NCI-H345 treated with DMSO at 0.1 percent for 48 hours (cell line): ENCODE measurements around the gene FBXL19.
"Not testable (repeated sequence)": the region's sequence is repeated elsewhere in the genome, so short reads cannot be mapped to it uniquely, and the experiment has no call there.

Source experiments
- DNase-seq: peaks from one replicate; lab custom pipeline; 2025; ENCODE audit not compliant: unreplicated experiment; lab: John Stamatoyannopoulos, UW

The FBXL19 gene

GRCh38 chr16:30922420-30922959, 882 bp upstream of the FBXL19 start:
- DNase-seq: peak; percentile 99

- DNase-seq: peak; percentile 99
These were observed 324 bp upstream of the FBXL19 start for GRCh38 chr16:30922960-30923535.

DNA sequence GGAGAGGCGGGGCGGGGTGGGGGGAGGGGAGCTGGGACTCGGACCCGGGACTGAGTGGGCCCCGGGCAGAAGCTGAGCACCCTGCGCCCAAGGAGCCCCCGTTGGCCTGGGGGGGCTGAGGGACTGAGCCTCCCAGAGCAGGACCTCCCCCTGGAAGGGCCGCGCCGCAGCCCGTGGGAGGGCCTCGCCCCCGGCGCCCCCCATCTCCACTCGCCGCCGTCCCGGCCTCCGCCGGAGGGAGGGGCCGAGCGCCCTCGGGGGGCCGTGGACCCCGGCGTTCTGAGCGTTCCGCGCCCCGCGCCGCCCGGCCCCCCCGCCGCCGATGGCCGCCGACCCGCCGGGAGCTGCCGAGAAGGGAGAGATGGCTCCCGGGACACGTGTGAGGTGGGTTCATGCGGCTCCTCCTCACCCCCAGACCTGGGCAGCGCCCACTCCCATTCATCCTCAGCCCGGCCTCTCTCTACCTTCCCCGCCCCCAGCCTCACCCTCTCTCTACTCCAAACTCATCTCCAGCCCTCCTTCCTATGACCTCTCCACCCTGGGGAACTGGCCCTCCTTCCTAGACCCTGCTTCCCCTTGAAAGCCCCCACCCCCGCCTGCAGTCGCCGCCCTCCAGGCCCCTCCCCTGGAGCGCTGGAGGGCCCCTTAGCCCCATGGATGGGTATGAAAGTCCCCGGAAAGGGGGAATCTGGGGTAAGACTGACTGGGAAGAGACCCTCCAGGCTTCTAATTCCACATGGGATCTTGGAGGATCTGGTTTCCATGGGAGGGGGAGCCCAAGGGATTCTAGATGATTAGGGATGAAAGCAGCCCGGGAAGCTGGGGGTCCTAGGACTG, 922 bp downstream of the FBXL19 start:
- DNase-seq: no peak

- DNase-seq: no peak
These were observed 1.7 kb downstream of the FBXL19 start for GRCh38 chr16:30924913-30925631.

DNA sequence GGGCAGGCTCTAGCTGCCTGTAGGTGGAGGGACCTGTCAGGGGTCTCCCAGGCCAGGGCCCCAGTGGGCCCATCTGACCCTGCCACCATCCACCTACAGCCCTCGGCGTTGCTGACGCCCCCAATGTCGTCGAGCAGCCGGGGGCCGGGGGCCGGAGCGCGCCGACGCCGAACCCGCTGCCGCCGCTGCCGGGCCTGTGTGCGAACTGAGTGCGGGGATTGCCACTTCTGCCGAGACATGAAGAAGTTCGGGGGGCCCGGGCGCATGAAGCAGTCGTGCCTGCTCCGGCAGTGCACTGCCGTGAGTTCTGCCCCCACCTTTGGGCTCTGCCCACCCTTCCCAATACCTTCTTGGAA, 2.2 kb downstream of the FBXL19 start:
- no peak for DNase-seq

GRCh38 chr16:30925995-30926811, 2.8 kb downstream of the FBXL19 start:
- no peak for DNase-seq

GRCh38 chr16:30926937-30927788, 3.8 kb downstream of the FBXL19 start:
- no peak for DNase-seq

DNA sequence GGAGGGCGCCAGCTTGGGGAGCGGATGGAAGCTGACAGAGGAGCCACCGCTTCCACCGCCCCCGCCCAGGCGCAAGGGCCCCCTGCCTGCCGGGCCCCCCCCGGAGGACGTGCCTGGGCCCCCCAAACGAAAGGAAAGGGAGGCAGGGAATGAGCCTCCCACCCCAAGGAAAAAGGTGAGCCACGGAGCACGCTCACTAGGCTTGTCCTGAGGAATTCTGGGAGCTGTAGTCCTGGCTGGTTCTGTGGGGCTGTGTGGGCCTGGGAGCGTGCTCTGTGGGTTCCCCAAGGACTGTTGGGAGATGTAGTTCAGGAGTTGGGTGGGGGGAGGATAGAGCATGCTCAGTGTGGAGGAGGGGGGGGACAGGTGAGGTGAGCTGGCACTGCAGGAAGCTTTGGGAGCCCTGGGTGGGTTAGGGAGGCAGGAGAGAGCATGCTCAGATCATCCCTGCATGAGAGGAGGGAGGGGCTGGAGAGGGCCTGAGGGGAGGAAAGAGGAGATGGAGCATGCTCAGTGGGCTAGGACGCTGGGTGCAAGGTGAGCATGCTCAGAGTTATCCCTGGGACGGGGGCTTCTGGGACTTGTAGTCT, 4.5 kb downstream of the FBXL19 start:
- DNase-seq: peak; percentile 97

DNA sequence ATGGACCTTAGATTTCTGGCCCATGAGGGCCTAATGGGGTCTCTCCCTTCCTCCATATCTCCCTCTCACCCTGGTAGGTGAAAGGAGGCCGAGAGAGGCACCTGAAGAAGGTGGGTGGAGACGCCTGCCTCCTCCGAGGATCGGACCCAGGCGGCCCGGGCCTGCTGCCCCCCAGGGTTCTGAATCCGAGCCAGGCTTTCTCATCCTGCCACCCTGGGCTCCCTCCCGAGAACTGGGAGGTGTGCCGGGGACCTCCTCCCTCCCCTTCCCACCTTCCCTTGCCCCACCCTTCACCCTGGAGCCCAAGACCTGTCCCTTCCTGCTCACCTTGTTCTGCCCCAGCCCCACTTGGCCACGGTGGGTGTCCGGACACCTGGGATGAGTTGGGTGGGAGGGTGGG, 5.0 kb downstream of the FBXL19 start:
- no peak for DNase-seq

DNA sequence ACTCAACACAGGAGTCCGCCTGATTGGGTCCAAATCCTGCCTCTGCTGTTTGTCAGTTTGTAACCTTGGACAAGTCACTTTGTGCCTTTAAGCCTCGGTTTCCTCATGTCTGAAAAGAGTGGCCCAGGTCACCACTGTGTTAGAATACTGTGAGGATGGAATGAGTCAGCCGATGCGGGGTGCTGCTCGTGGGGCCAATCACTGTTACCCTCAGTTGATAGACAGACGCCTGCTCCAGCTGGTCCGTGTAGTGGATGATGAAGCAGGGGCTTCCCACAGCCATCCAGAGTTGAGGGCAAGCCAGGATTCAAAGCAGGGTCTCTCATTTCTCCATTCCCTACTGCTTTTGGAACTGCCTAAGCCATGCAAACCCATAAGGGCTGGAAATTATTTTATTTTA, 5.8 kb downstream of the FBXL19 start:
- DNase-seq: no peak

DNA sequence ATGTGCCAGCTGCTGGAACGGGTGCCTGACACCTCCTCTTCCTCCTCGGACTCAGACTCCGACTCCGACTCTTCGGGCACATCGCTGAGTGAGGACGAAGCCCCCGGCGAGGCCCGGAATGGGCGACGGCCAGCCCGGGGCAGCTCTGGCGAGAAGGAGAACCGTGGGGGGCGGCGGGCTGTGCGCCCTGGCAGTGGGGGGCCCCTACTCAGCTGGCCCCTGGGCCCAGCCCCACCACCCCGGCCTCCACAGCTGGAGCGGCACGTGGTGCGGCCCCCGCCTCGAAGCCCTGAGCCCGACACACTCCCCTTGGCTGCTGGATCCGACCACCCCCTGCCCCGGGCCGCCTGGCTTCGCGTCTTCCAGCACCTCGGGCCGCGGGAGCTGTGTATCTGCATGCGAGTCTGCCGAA, 6.8 kb downstream of the FBXL19 start:
- no peak for DNase-seq

- DNase-seq: no peak
These were observed 7.8 kb downstream of the FBXL19 start for GRCh38 chr16:30931068-30931650.

GRCh38 chr16:30934827-30935557, 11.6 kb downstream of the FBXL19 start:
- DNase-seq: no peak

- no peak for DNase-seq
These were observed 14.3 kb downstream of the FBXL19 start for GRCh38 chr16:30937692-30938091.

DNA sequence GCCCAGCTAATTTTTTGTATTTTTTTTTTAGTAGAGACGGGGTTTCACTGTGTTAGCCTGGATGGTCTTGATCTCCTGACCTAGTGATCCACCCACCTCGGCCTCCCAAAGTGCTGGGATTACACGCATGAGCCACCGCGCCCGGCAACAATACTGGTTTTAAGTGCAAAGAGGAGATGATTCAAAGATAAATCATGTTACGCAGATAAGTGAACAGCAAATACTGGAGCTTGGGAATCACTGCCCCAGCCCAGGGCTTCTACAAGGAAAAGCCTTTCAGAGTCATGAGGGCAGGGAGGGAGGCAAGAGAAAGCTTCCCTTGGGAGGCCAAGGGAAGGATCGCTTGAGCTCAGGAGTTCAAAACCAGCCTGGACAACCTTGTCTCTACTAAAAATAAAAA, 16.2 kb downstream of the FBXL19 start:
- DNase-seq: not testable (repeated sequence)

DNA sequence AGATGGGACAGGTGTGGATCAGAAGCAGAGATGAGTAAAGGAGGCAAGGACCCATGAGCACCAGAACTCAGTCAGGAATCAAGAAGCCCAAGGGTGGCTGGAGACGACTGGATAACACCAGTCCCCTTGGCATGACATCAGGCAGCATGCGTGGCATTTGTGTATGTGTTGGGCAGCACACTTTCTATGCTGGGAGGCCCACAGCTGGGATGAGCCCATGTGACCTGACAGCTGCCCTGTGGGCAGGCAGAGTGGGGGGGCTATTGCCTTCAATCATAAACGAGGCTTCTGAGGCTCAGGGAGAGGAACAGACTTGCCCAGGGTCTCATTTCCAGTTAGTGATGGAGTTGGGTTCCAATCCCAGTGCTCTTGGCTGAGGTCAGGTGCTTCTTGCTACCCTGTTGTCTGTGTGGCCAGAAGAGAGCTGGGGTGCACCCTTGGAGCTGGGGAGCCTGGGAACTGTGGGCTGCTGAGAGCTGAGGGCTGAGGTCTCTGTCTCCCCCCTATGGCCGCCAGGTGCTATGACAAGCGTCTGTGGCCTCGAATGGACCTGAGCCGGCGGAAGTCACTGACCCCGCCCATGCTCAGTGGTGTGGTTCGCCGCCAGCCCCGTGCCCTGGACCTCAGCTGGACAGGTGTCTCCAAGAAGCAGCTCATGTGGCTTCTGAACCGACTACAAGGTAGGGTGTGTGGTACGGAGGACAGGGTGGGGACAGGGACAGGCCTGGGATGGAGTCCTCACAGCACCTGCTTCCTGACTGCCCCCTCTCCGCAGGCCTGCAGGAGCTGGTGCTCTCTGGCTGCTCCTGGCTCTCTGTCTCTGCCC, 18.4 kb downstream of the FBXL19 start:
- DNase-seq: peak; percentile 34

DNA sequence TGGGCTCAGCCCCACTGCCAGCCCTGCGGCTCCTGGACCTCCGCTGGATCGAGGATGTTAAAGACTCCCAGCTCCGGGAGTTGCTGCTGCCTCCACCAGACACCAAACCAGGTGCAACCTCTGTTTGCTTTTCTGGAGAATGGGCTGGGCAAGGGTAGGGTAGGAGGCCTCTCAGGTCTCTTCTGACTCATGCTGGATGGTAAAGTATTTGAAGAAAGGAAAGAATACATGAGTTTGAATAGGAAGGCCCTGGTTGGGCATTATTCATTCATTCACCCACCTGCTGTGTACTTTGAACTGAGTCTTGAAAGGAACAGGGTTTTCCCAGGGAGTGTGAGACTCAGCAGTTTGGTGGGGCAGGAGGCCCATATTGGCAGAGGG, 19.0 kb downstream of the FBXL19 start:
- DNase-seq: no peak

- DNase-seq: no peak
These were observed 21.0 kb downstream of the FBXL19 start for GRCh38 chr16:30944352-30944751.
